PC-3 (cell line): Measurements from ENCODE around the gene NTNG1. TPM values are rescaled to one million over a fixed set of nuclear protein-coding genes. Genes with fewer than 3 reads are reported as not detected.

Experiments
- ATAC-seq: fragments of 200-7000 bp; cut with Tn5 transposase; 2 replicates; pipeline ENCODE4 v1.9.1; 2020; ENCODE audit warnings: mild to moderate bottlenecking, moderate library complexity
- BruUV-seq: library from RNA; stranded (reverse); fragments of 400-500 nt; replicated peaks from 2 replicates; lab custom pipeline; 2021; lab: Mats Ljungman, UMichigan
- CTCF ChIA-PET: fragments of 300-600 bp; sonication (Branson Sonifier 250); formaldehyde crosslinking; loops from one replicate; lab custom pipeline; 2022; ENCODE audit warnings: antibody characterized with exemption; lab: Charles Lee
- POLR2A ChIA-PET: fragments of 300-600 bp; sonication (Branson Sonifier 250); formaldehyde crosslinking; loops from one replicate; lab custom pipeline; 2022; ENCODE audit warnings: antibody characterized with exemption; ENCODE audit not compliant: unreplicated experiment; lab: Charles Lee
- DNase-seq: peaks from one replicate; pipeline ENCODE4 v3.0.0-alpha.2; 2015
- H2AFZ ChIP-seq: fragments of 300-600 bp; sonication (generic); 2 replicates; pipeline ENCODE4 v1.6.0; 2016; ENCODE audit warnings: antibody characterized with exemption, low read length
- H3F3A ChIP-seq: fragments of 300-600 bp; sonication (generic); one replicate; pipeline ENCODE4 v1.6.0; 2017; ENCODE audit warnings: antibody characterized with exemption, low read length, control low read depth, mild to moderate bottlenecking; ENCODE audit not compliant: unreplicated experiment
- H3K27ac ChIP-seq: fragments of 300-600 bp; sonication (generic); 2 replicates; pipeline ENCODE4 v1.5.1; 2016; ENCODE audit warnings: mild to moderate bottlenecking, low read length
- H3K27me3 ChIP-seq: fragments of 300-600 bp; sonication (generic); 2 replicates; pipeline ENCODE4 v1.6.1; 2016; ENCODE audit warnings: low read length, mixed read lengths
- H3K36me3 ChIP-seq: fragments of 300-600 bp; sonication (generic); 2 replicates; pipeline ENCODE4 v1.6.1; 2016; ENCODE audit warnings: low read depth, mixed run types, low read length, mixed read lengths
- H3K4me1 ChIP-seq: fragments of 300-600 bp; sonication (generic); 2 replicates; pipeline ENCODE4 v1.5.1; 2016; ENCODE audit warnings: low read length; ENCODE audit not compliant: insufficient read depth
- H3K4me2 ChIP-seq: fragments of 300-600 bp; sonication (generic); 2 replicates; pipeline ENCODE4 v1.6.0; 2016; ENCODE audit warnings: low read length
- H3K4me3 ChIP-seq: fragments of 300-600 bp; sonication (generic); 2 replicates; pipeline ENCODE4 v1.5.1; 2016; ENCODE audit warnings: mild to moderate bottlenecking, low read length, mixed read lengths
- H3K79me2 ChIP-seq: fragments of 300-600 bp; sonication (generic); 2 replicates; pipeline ENCODE4 v1.6.1; 2017; ENCODE audit warnings: low read length, mixed read lengths
- H3K9ac ChIP-seq: fragments of 300-600 bp; sonication (generic); 2 replicates; pipeline ENCODE4 v1.6.0; 2016; ENCODE audit warnings: mild to moderate bottlenecking, low read length
- H3K9me2 ChIP-seq: fragments of 300-600 bp; sonication (generic); replicated peaks from 2 replicates; pipeline ENCODE4 v1.6.1; 2016; ENCODE audit warnings: mixed run types, low read length, mixed read lengths
- H3K9me3 ChIP-seq: fragments of 300-600 bp; sonication (generic); 2 replicates; pipeline ENCODE4 v1.6.1; 2016; ENCODE audit warnings: low read length, mixed read lengths
- H4K20me1 ChIP-seq: fragments of 300-600 bp; sonication (generic); 2 replicates; pipeline ENCODE4 v1.6.1; 2016; ENCODE audit warnings: low read length, mixed read lengths
- CTCF ChIP-seq: fragments of 300-600 bp; sonication (generic); conservative IDR thresholded peaks from 2 replicates; pipeline ENCODE4 v1.5.1; 2017; ENCODE audit warnings: antibody characterized with exemption, low read depth, mild to moderate bottlenecking, low read length
- EZH2 ChIP-seq: fragments of 300-600 bp; sonication (generic); IDR thresholded peaks from one replicate; pipeline ENCODE4 v1.6.1; 2017; ENCODE audit warnings: antibody characterized with exemption, mild to moderate bottlenecking, low read length; ENCODE audit not compliant: unreplicated experiment
- EZH2phosphoT487 ChIP-seq: fragments of 300-600 bp; sonication (generic); IDR thresholded peaks from 2 replicates; pipeline ENCODE4 v1.6.1; 2018; ENCODE audit warnings: mild to moderate bottlenecking, antibody characterized with exemption, low read length, borderline replicate concordance
- intact Hi-C: fragments of 100-400 bp; cut with micrococcal nuclease; formaldehyde crosslinking; loops from 2 replicates; pipeline ENCODE4 v1.9.0; 2023
- total RNA-seq: library from RNA; depleted of rRNA; stranded (reverse); fragments of >200 nt; gene quantifications from 2 replicates; pipeline ENCODE4 v1.2.3, GENCODE V29; 2014

The NTNG1 gene
- total RNA-seq, 1 experiment from 2014 or later: 6.7 TPM

- H3F3A ChIP-seq: no peaks in the 10 kb centered on the region
- no peaks in the 10 kb centered on the region for H3K27me3 ChIP-seq
- DNase-seq (no peak), ATAC-seq (no peak)
- BruUV-seq: no TSS peak
- intact Hi-C loops: no loop called here
- H3K9me3 ChIP-seq: no peaks in the 10 kb centered on the region
- H2AFZ ChIP-seq: no peak overlapping the region
- no peaks in the 10 kb centered on the region for H3K36me3 ChIP-seq
- no peak overlapping the region for H3K4me2 ChIP-seq
- H3K9ac ChIP-seq: no peak overlapping the region
- no peak overlapping the region for H3K27ac ChIP-seq
- no peak overlapping the region for H3K4me3 ChIP-seq
- no peaks in the 10 kb centered on the region for H3K79me2 ChIP-seq
- ChIA-PET CTCF (no interaction called here), POLR2A (no interaction called here)
- no peaks in the 10 kb centered on the region for H3K4me1 ChIP-seq
- TF ChIP-seq EZH2 (no peak), EZH2phosphoT487 (no peak), CTCF (no peak)
- no peaks in the 10 kb centered on the region for H3K9me2 ChIP-seq
- no peaks in the 10 kb centered on the region for H4K20me1 ChIP-seq
These were observed 102.6 kb downstream of the NTNG1 start for GRCh38 chr1:107243461-107243860.

- ATAC-seq: no peak
- no peaks in the 10 kb centered on the region for H3K9me3 ChIP-seq
- no peak overlapping the region for H2AFZ ChIP-seq
These were observed 104.1 kb downstream of the NTNG1 start for GRCh38 chr1:107244709-107245500.

More at GRCh38 chr1:107244709-107245500, 104.1 kb downstream of the NTNG1 start:
- no peaks in the 10 kb centered on the region for H3K27me3 ChIP-seq
- no TSS peak for BruUV-seq
- H3K4me2 ChIP-seq: no peak overlapping the region
- no peak overlapping the region for H3K27ac ChIP-seq
- no peaks in the 10 kb centered on the region for H3K9me2 ChIP-seq
- peaks cover 5% of the 10 kb centered on the region for H3K4me1 ChIP-seq
- CTCF ChIA-PET: no interaction called here
- no peak overlapping the region for H3K9ac ChIP-seq
- POLR2A ChIA-PET: interaction anchor here (0.5 kb wide), 1 partner anchor 382 kb away, joined by 4 read pairs; no protein-coding TSS in a partner anchor
- no peak for DNase-seq
- intact Hi-C loops: no loop called here
- no peaks in the 10 kb centered on the region for H3F3A ChIP-seq
- no peaks in the 10 kb centered on the region for H4K20me1 ChIP-seq
- no peaks in the 10 kb centered on the region for H3K36me3 ChIP-seq
- H3K4me3 ChIP-seq: no peak overlapping the region
- TF ChIP-seq EZH2phosphoT487 (no peak), EZH2 (no peak), CTCF (no peak)
- no peaks in the 10 kb centered on the region for H3K79me2 ChIP-seq
